HG03135 (cell line): ENCODE measurements around the gene NCAPH2.
A peak's percentile ranks its signal among the peaks of the same experiment; 100 is the strongest.

Source experiments
- ATAC-seq: cut with Tn5 transposase; IDR thresholded peaks from one replicate; pipeline ENCODE4 v1.9.1; 2021; ENCODE audit warnings: mild to moderate bottlenecking, moderate library complexity; ENCODE audit not compliant: unreplicated experiment

NCAPH2 gene

GRCh38 chr22:50473855-50474671 is 34.0 kb upstream of the NCAPH2 start:
- no peak for ATAC-seq

- peak; percentile 69 for ATAC-seq
These were observed 33.0 kb upstream of the NCAPH2 start, which contains the start of gene SBF1 for GRCh38 chr22:50474710-50475651. Gene SBF1 (minus strand): TSS chr22:50475035. CDS start chr22:50474840, 195 bp downstream.

- ATAC-seq = no peak
These were observed 32.4 kb upstream of the NCAPH2 start for GRCh38 chr22:50475652-50476002.

- ATAC-seq = no peak
These were observed 31.2 kb upstream of the NCAPH2 start for GRCh38 chr22:50476868-50477267.

GRCh38 chr22:50477923-50478322 is 30.1 kb upstream of the NCAPH2 start:
- no peak for ATAC-seq

GRCh38 chr22:50479721-50480120 is 28.3 kb upstream of the NCAPH2 start:
- ATAC-seq = no peak

GRCh38 chr22:50481045-50481439 is 27.0 kb upstream of the NCAPH2 start:
- ATAC-seq = no peak

- ATAC-seq = no peak
These were observed 26.5 kb upstream of the NCAPH2 start, which contains the start of gene ADM2 for GRCh38 chr22:50481440-50482106. Gene ADM2 (plus strand): TSS chr22:50481543. CDS start chr22:50481848, 305 bp downstream.

- ATAC-seq = no peak
These were observed 25.6 kb upstream of the NCAPH2 start for GRCh38 chr22:50482107-50483074.

- ATAC-seq = no peak
These were observed 24.9 kb upstream of the NCAPH2 start for GRCh38 chr22:50483106-50483505.

GRCh38 chr22:50483556-50483955 is 24.5 kb upstream of the NCAPH2 start:
- no peak for ATAC-seq

- ATAC-seq = no peak
These were observed 23.8 kb upstream of the NCAPH2 start for GRCh38 chr22:50483977-50484853.

GRCh38 chr22:50485221-50486131 is 22.5 kb upstream of the NCAPH2 start:
- ATAC-seq = no peak

- ATAC-seq = no peak
These were observed 21.3 kb upstream of the NCAPH2 start, which contains the start of gene MIOX for GRCh38 chr22:50486561-50487289. Gene MIOX (plus strand): TSS chr22:50486859. CDS start chr22:50486898, 39 bp downstream.

GRCh38 chr22:50487290-50488005 is 20.6 kb upstream of the NCAPH2 start:
- no peak for ATAC-seq

- no peak for ATAC-seq
These were observed 19.9 kb upstream of the NCAPH2 start for GRCh38 chr22:50488006-50488677.
